HepG2 (cell line): ENCODE measurements around the gene KISS1R. TPM values are rescaled to one million over a fixed set of nuclear protein-coding genes. Genes with fewer than 3 reads are reported as not detected.

Experiments used
- AFF4 ChIP-seq: sonication (generic); formaldehyde crosslinking; IDR thresholded peaks from 2 replicates; pipeline ENCODE4 v1.4.0; 2020; ENCODE audit warnings: missing genetic modification reagents
- AGO2 ChIP-seq: fragments of 200-400 bp; formaldehyde crosslinking; optimal IDR thresholded peaks from 2 replicates; pipeline ENCODE3; 2017; ENCODE audit warnings: mild to moderate bottlenecking, low read depth, low read length, moderate library complexity
- CREM ChIP-seq, 2 experiments: sonication (generic) in 1 of 2; formaldehyde crosslinking in 1 of 2; IDR thresholded peaks; 2 replicates each; pipeline versions ENCODE4 v1.4.0 to v1.6.1; 2016 to 2020; ENCODE audit warnings: antibody characterized with exemption in 1 of 2, mild to moderate bottlenecking in 1 of 2, missing genetic modification reagents in 1 of 2
- ELF1 ChIP-seq: sonication (generic); formaldehyde crosslinking; IDR thresholded peaks from 2 replicates; pipeline ENCODE4 v1.4.0; 2020; ENCODE audit warnings: missing genetic modification reagents
- HIVEP1 ChIP-seq: sonication (generic); formaldehyde crosslinking; IDR thresholded peaks from 2 replicates; pipeline ENCODE4 v1.4.0; 2020; ENCODE audit warnings: mild to moderate bottlenecking, missing genetic modification reagents
- HNRNPL ChIP-seq: fragments of 200-400 bp; formaldehyde crosslinking; IDR thresholded peaks from 2 replicates; pipeline ENCODE4 v1.6.1; 2017; ENCODE audit warnings: mild to moderate bottlenecking, low read depth, low read length
- KMT2A ChIP-seq: sonication (generic); formaldehyde crosslinking; IDR thresholded peaks from 2 replicates; pipeline ENCODE4 v1.4.0; 2020; ENCODE audit warnings: missing genetic modification reagents
- LRRFIP1 ChIP-seq: sonication (generic); formaldehyde crosslinking; conservative IDR thresholded peaks from 2 replicates; pipeline ENCODE4 v1.4.0; 2020; ENCODE audit warnings: missing genetic modification reagents
- MIXL1 ChIP-seq: IDR thresholded peaks from 2 replicates; pipeline ENCODE4 v1.6.1; 2016
- MTF2 ChIP-seq: sonication (generic); formaldehyde crosslinking; IDR thresholded peaks from 2 replicates; pipeline ENCODE4 v1.5.0; 2020; ENCODE audit warnings: missing genetic modification reagents, borderline replicate concordance
- MYNN ChIP-seq: sonication (generic); formaldehyde crosslinking; IDR thresholded peaks from 2 replicates; pipeline ENCODE4 v1.4.0; 2020; ENCODE audit warnings: mild to moderate bottlenecking, low read depth, missing genetic modification reagents
- NCOA5 ChIP-seq: sonication (generic); formaldehyde crosslinking; IDR thresholded peaks from 2 replicates; pipeline ENCODE4 v1.4.0; 2020; ENCODE audit warnings: missing genetic modification reagents
- RBM22 ChIP-seq: fragments of 200-400 bp; formaldehyde crosslinking; optimal IDR thresholded peaks from 2 replicates; pipeline ENCODE3; 2017; ENCODE audit warnings: mild to moderate bottlenecking, low read length, moderate library complexity
- SIX1 ChIP-seq: sonication (generic); formaldehyde crosslinking; IDR thresholded peaks from 2 replicates; pipeline ENCODE4 v1.4.0; 2020; ENCODE audit warnings: missing genetic modification reagents, borderline replicate concordance
- ZNF256 ChIP-seq: sonication (generic); formaldehyde crosslinking; conservative IDR thresholded peaks from 2 replicates; pipeline ENCODE4 v1.4.0; 2020; ENCODE audit warnings: missing genetic modification reagents
- ZNF337 ChIP-seq: sonication (generic); formaldehyde crosslinking; IDR thresholded peaks from 2 replicates; pipeline ENCODE4 v1.5.1; 2020; ENCODE audit warnings: missing genetic modification reagents, low read depth, mild to moderate bottlenecking, borderline replicate concordance
- ZNF629 ChIP-seq: sonication (generic); formaldehyde crosslinking; conservative IDR thresholded peaks from 2 replicates; pipeline ENCODE4 v1.5.0; 2020; ENCODE audit warnings: missing genetic modification reagents
- ZNF687 ChIP-seq: sonication (generic); formaldehyde crosslinking; IDR thresholded peaks from 2 replicates; pipeline ENCODE4 v1.5.1; 2020; ENCODE audit warnings: mild to moderate bottlenecking, missing genetic modification reagents, moderate library complexity
- ZNF75D ChIP-seq: sonication (generic); formaldehyde crosslinking; IDR thresholded peaks from 2 replicates; pipeline ENCODE4 v1.8.1; 2023; ENCODE audit warnings: missing genetic modification reagents, mild to moderate bottlenecking, borderline replicate concordance
- polyA plus RNA-seq, 8 experiments: library from polyadenylated mRNA; depleted of rRNA in 3 of 8; stranded (reverse) in 7 of 8; unstranded in 1 of 8; fragments of >200 nt; fragmentation: Illumina TruSeq in 4 of 8; extraction: Trizol in 4 of 8; gene quantifications; 2 replicates each; pipeline versions ENCODE4 v1.2.1 to v1.2.3, GENCODE V29; 2011 to 2016; ENCODE audit warnings: low read depth in 4 of 8, missing spikeins in 1 of 8, mixed read lengths in 1 of 8; ENCODE audit not compliant: insufficient read depth in 1 of 8
- total RNA-seq, 5 experiments: library from RNA; depleted of rRNA; stranded (reverse); fragments of >200 nt; fragmentation: Illumina TruSeq; extraction: Trizol; gene quantifications; 2 replicates each; pipeline ENCODE4 v1.2.3, GENCODE V29; 2016; ENCODE audit warnings: low read depth in 1 of 5

The KISS1R gene
- total and polyA plus RNA-seq, 2 of the 13 experiments (the other 11 are each of a cell fraction or from before 2014, with no cell fraction given), result 1.1 to 10.2 TPM

- TF ChIP-seq MIXL1 (no peak), ZNF337 (CRISPR knock-in tag) (no peak), ZNF629 (peak; percentile 89), ZNF687 (CRISPR knock-in tag) (peak; percentile 28), ZNF256 (CRISPR knock-in tag) (no peak), ELF1 (CRISPR knock-in tag) (no peak), LRRFIP1 (CRISPR knock-in tag) (no peak), HIVEP1 (peak; percentile 56), RBM22 (peak; percentile 59), NCOA5 (CRISPR knock-in tag) (no peak), CREM (IDR thresholded peaks at IDR 0.05) (no peak), CREM (CRISPR knock-in tag; IDR thresholded peaks at IDR 0.05) (no peak), MYNN (CRISPR knock-in tag) (no peak), AFF4 (no peak), KMT2A (no peak), AGO2 (peak; percentile 95), HNRNPL (no peak), MTF2 (CRISPR knock-in tag) (no peak), SIX1 (no peak), ZNF75D (no peak)
Observed at GRCh38 chr19:945401-946252, 28.5 kb downstream of the KISS1R start (continued).
